Endothelial cell of umbilical vein (primary cell): ENCODE data around the gene ARFRP1. TPM values are rescaled to one million over a fixed set of nuclear protein-coding genes. Genes with fewer than 3 reads are reported as not detected.

Experiments used
- BruUV-seq: library from RNA; stranded (reverse); fragments of 400-500 nt; replicated peaks from 2 replicates; lab custom pipeline; 2021; lab: Mats Ljungman, UMichigan
- CTCF ChIA-PET: fragments of 300-600, 350-600 bp; sonication (Branson Sonifier 250); formaldehyde crosslinking; loops from one replicate; lab custom pipeline; 2021; ENCODE audit warnings: antibody characterized with exemption, inconsistent platforms; lab: Charles Lee
- POLR2A ChIA-PET: fragments of 300-600, 350-600 bp; sonication (Branson Sonifier 250); formaldehyde crosslinking; loops from one replicate; lab custom pipeline; 2021; ENCODE audit warnings: antibody characterized with exemption, inconsistent platforms; lab: Charles Lee
- DNase-seq: peaks from one replicate; pipeline ENCODE4 v3.0.0-alpha.2; 2011; ENCODE audit warnings: low read depth, low spot score
- FAIRE-seq: peaks from 2 replicates; lab custom pipeline; 2011; peaks lifted over from hg19 to GRCh38; lab: Jason Lieb, UNC
- H2AFZ ChIP-seq: 2 replicates; pipeline ENCODE4 v1.6.0; 2012; ENCODE audit warnings: low read depth, low read length, control low read depth, inconsistent platforms
- H3K27ac ChIP-seq: 2 replicates; pipeline ENCODE4 v1.5.1; 2011; ENCODE audit warnings: low read depth, mild to moderate bottlenecking, control low read depth, low read length, moderate library complexity; ENCODE audit not compliant: insufficient read depth
- H3K27me3 ChIP-seq, 2 experiments: 2 replicates each; pipeline versions ENCODE4 v1.6.0 to v1.6.1; 2011; ENCODE audit warnings: low read length in 2 of 2, mixed read lengths in 1 of 2; ENCODE audit not compliant: control insufficient read depth in 2 of 2, insufficient read depth in 2 of 2
- H3K36me3 ChIP-seq, 2 experiments: 2 replicates in 1 of 2; 3 replicates in 1 of 2; pipeline ENCODE4 v1.5.1; 2011; ENCODE audit warnings: low read length in 2 of 2, mild to moderate bottlenecking in 1 of 2, moderate library complexity in 1 of 2; ENCODE audit not compliant: control insufficient read depth in 2 of 2, insufficient read depth in 2 of 2; ENCODE audit errors: extremely low read depth in 1 of 2
- H3K4me1 ChIP-seq: 3 replicates; pipeline ENCODE4 v1.5.1; 2011; ENCODE audit warnings: mild to moderate bottlenecking, low read length; ENCODE audit not compliant: control insufficient read depth, insufficient read depth; ENCODE audit errors: extremely low read depth
- H3K4me2 ChIP-seq: 2 replicates; pipeline ENCODE4 v1.6.1; 2011; ENCODE audit warnings: low read length, control low read depth, mixed read lengths; ENCODE audit not compliant: insufficient read depth
- H3K4me3 ChIP-seq, 3 experiments: fragments of 200-600 bp in 1 of 3; sonication (generic), shearing (Covaris generic) in 1 of 3; replicated peaks in 1 of 3; 2 replicates each; pipeline ENCODE4 v1.5.1; 2011 to 2016; ENCODE audit warnings: control low read depth in 3 of 3, low read length in 3 of 3, mild to moderate bottlenecking in 2 of 3, inconsistent platforms in 1 of 3, low read depth in 1 of 3, moderate library complexity in 1 of 3; ENCODE audit not compliant: insufficient read depth in 1 of 3
- H3K79me2 ChIP-seq: 2 replicates; pipeline ENCODE4 v1.6.0; 2012; ENCODE audit warnings: low read length, inconsistent platforms; ENCODE audit not compliant: control insufficient read depth, insufficient read depth
- H3K9ac ChIP-seq: replicated peaks from 2 replicates; pipeline ENCODE3; 2011; ENCODE audit warnings: low read length, control low read depth; ENCODE audit not compliant: insufficient read depth; ENCODE audit errors: extremely low read depth
- H3K9me1 ChIP-seq: replicated peaks from 3 replicates; pipeline ENCODE4 v1.6.0; 2011; ENCODE audit warnings: mild to moderate bottlenecking, low read length; ENCODE audit not compliant: control insufficient read depth, insufficient read depth; ENCODE audit errors: extremely low read depth
- H3K9me3 ChIP-seq: replicated peaks from 2 replicates; pipeline ENCODE4 v1.5.1; 2012; ENCODE audit warnings: low read length, inconsistent platforms; ENCODE audit not compliant: control insufficient read depth, insufficient read depth
- H4K20me1 ChIP-seq: replicated peaks from 2 replicates; pipeline ENCODE3; 2011; ENCODE audit warnings: mild to moderate bottlenecking, low read length; ENCODE audit not compliant: control insufficient read depth, insufficient read depth; ENCODE audit errors: extremely low read depth
- EZH2 ChIP-seq: IDR thresholded peaks from 2 replicates; pipeline ENCODE4 v1.6.1; 2012; ENCODE audit warnings: borderline replicate concordance, low read depth, mild to moderate bottlenecking, moderate library complexity, low read length, inconsistent platforms; ENCODE audit not compliant: severe bottlenecking
- FOS ChIP-seq: IDR thresholded peaks from 2 replicates; pipeline ENCODE4 v1.6.1; 2011; ENCODE audit warnings: mild to moderate bottlenecking, low read length, moderate library complexity, borderline replicate concordance; ENCODE audit not compliant: insufficient read depth
- GATA2 ChIP-seq: IDR thresholded peaks from 2 replicates; pipeline ENCODE4 v1.7.0; 2011; ENCODE audit warnings: low read depth, mild to moderate bottlenecking, moderate library complexity, mixed read lengths, low read length; ENCODE audit not compliant: insufficient read length, insufficient read depth
- JUN ChIP-seq: IDR thresholded peaks from 2 replicates; pipeline ENCODE4 v1.6.1; 2011; ENCODE audit warnings: borderline replicate concordance, low read depth; ENCODE audit not compliant: insufficient read length, insufficient read depth
- MYC ChIP-seq: IDR thresholded peaks from one replicate; pipeline ENCODE4 v1.6.1; 2011; ENCODE audit warnings: mild to moderate bottlenecking, low read depth, low read length
- POLR2A ChIP-seq: IDR thresholded peaks from 2 replicates; pipeline ENCODE4 v1.6.1; 2012; ENCODE audit warnings: low read depth, mild to moderate bottlenecking, control low read depth, low read length
- POLR2AphosphoS5 ChIP-seq: IDR thresholded peaks from 2 replicates; pipeline ENCODE4 v1.6.1; 2012; ENCODE audit warnings: low read depth, mild to moderate bottlenecking, control low read depth, low read length, moderate library complexity; ENCODE audit not compliant: insufficient read depth
- dilution Hi-C: fragments of 300-500 bp; cut with MboI; formaldehyde crosslinking; loops from one replicate; pipeline ENCODE4 v1.15.0; 2019; ENCODE audit warnings: low sequenced_read_pairs; ENCODE audit not compliant: extremely low pct_ligation_motif_present
- intact Hi-C: fragments of 100-400 bp; cut with micrococcal nuclease; formaldehyde crosslinking; loops from one replicate; pipeline ENCODE4 v1.10.0; 2022
- polyA plus RNA-seq, 4 experiments: library from polyadenylated mRNA; depleted of rRNA in 3 of 4; stranded (reverse) in 3 of 4; unstranded in 1 of 4; fragments of >200 nt; gene quantifications; 2 replicates each; pipeline versions ENCODE4 v1.2.1 to v1.2.3, GENCODE V29; 2011 to 2012; ENCODE audit warnings: missing spikeins in 1 of 4
- total RNA-seq: library from RNA; stranded (reverse); gene quantifications from 2 replicates; pipeline ENCODE4 v1.2.3, GENCODE V29; 2021
- TF ChIP-seq, protein P1 (sequence below): IDR thresholded peaks from 2 replicates; pipeline ENCODE4 v1.6.1; 2011; ENCODE audit not compliant: insufficient read depth, insufficient read length
- TF ChIP-seq, protein P2 (sequence below), 2 donors: IDR thresholded peaks; 1 replicate in 1 of 2; 2 replicates in 1 of 2; pipeline ENCODE4 v1.5.1; 2011; ENCODE audit warnings: low read length in 2 of 2, mild to moderate bottlenecking in 2 of 2, moderate library complexity in 2 of 2, control low read depth in 1 of 2, inconsistent platforms in 1 of 2, low read depth in 1 of 2; ENCODE audit not compliant: insufficient read depth in 1 of 2; ENCODE audit errors: extremely low read depth in 1 of 2

Gene ARFRP1
- total and polyA plus RNA-seq, 2 donors (not counting 3 experiments of a cell fraction or from before 2014, with no cell fraction given), result 48.7 to 51.6 TPM

DNA sequence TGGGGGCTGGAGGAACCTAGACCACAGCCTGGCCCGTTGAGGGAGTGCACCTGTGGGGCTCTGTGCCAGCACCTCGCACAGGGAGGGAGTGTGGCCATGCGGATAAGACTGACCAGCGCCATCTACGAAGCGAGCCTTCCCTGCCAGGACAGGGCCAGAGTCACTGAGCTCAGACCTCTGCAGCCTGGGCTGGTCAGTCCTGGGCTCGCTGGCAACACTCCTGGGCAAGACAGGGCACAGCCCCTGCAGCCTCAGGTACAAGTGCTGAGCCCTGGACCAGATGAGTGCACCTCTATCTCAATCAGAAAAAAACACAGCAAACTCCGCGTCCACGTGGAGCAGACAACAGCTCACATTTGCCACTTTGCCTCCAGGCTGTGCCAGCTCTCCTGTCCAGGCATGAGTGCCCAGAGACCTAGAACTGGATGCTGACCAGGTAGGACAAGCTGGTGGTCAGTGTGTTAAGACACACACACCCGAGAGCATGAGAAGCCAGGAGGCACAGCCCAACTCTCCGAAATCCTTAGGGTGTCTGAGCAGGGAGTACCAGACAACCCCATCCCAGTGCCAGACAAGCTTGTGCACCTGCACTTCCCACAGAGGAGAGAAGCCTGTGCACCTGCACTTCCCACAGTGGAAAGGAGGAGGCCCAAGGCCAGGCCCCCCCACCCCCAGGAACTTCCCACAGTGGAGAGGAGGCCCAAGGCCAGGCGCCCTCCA, 4.9 kb downstream of the ARFRP1 start:
- Histone ChIP-seq H3K27me3 (no peaks in the 10 kb centered on the region), H4K20me1 (no peaks in the 10 kb centered on the region), H3K9ac (no peak overlapping the region), H3K4me2 (no peak overlapping the region), H3K4me1 (peaks cover 23% of the 10 kb centered on the region), H2AFZ (no peak overlapping the region), H3K9me1 (no peaks in the 10 kb centered on the region), H3K27ac (no peak overlapping the region), H3K36me3 (peaks cover 8 to 17% of the 10 kb centered on the region in 2 experiments), H3K9me3 (no peaks in the 10 kb centered on the region), H3K4me3 (no peak overlapping the region), H3K79me2 (peaks cover 21% of the 10 kb centered on the region)
- BruUV-seq, result no TSS peak
- dilution Hi-C loops, result no loop called here
- POLR2A ChIA-PET, result no interaction called here
- DNase-seq (no peak), FAIRE-seq (no peak)
- TF ChIP-seq EZH2 (no peak), POLR2AphosphoS5 (no peak), MYC (no peak), JUN (no peak), POLR2A (no peak), FOS (no peak), GATA2 (no peak)
- TF ChIP-seq, protein P1, sequence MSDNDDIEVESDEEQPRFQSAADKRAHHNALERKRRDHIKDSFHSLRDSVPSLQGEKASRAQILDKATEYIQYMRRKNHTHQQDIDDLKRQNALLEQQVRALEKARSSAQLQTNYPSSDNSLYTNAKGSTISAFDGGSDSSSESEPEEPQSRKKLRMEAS, result no peak
- TF ChIP-seq, protein P2, sequence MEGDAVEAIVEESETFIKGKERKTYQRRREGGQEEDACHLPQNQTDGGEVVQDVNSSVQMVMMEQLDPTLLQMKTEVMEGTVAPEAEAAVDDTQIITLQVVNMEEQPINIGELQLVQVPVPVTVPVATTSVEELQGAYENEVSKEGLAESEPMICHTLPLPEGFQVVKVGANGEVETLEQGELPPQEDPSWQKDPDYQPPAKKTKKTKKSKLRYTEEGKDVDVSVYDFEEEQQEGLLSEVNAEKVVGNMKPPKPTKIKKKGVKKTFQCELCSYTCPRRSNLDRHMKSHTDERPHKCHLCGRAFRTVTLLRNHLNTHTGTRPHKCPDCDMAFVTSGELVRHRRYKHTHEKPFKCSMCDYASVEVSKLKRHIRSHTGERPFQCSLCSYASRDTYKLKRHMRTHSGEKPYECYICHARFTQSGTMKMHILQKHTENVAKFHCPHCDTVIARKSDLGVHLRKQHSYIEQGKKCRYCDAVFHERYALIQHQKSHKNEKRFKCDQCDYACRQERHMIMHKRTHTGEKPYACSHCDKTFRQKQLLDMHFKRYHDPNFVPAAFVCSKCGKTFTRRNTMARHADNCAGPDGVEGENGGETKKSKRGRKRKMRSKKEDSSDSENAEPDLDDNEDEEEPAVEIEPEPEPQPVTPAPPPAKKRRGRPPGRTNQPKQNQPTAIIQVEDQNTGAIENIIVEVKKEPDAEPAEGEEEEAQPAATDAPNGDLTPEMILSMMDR (IDR thresholded peaks at IDR 0.05; ENCODE audit: extremely low read depth in 1 of 2, insufficient read depth in 1 of 2, low read depth in 1 of 2, low read length in 2 of 2), result no peak
- intact Hi-C loops, result no loop called here
- CTCF ChIA-PET, result no interaction called here
